NB4 (cell line): ENCODE data around the gene SUPT7L.

Source experiments
- CTCF ChIP-seq: IDR thresholded peaks from one replicate; pipeline ENCODE4 v1.5.1; 2012; ENCODE audit warnings: low read depth, low read length
- MAX ChIP-seq: IDR thresholded peaks from 2 replicates; pipeline ENCODE4 v1.6.1; 2011; ENCODE audit warnings: low read depth, low read length

DNA sequence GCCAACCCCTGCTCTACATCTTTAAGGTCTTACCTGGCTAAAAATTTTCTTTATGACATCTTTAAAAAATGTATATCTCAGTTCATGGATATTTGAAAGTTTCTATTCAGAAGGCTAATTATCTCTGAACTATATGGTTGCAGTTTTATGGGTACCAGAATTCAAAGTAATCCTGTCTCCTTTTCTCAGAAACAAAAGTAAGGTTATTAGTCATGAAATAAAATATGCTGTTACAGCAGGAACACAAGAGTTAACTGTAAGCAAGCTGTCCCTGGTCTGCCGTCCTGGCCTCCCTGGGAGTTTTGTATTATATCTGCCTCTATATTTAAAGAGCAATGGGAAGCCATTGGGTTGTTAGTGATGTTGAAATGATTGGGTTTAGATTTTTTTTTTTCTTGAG, 34.2 kb upstream of the SUPT7L start:
- TF ChIP-seq CTCF (no peak), MAX (no peak)
